Fibroblast of mammary gland (primary cell): Measurements from ENCODE around the gene MYH14.

Source experiments
- DNase-seq: peaks from one replicate; pipeline ENCODE4 v3.0.0-alpha.2; 2010; ENCODE audit warnings: low read depth
- H3K4me3 ChIP-seq: 2 replicates; pipeline ENCODE4 v1.5.1; 2011; ENCODE audit warnings: low read depth, mild to moderate bottlenecking, low read length, moderate library complexity; ENCODE audit not compliant: control insufficient read depth
- CTCF ChIP-seq: conservative IDR thresholded peaks from 2 replicates; pipeline ENCODE4 v1.5.1; 2011; ENCODE audit warnings: low read depth, low read length, inconsistent platforms; ENCODE audit not compliant: control insufficient read depth, insufficient read depth

Gene MYH14

GRCh38 chr19:50261446-50261970 lies 58.1 kb downstream of the MYH14 start:
- no peak for TF ChIP-seq CTCF
- no peak for DNase-seq
- no peak overlapping the region for H3K4me3 ChIP-seq

- no peak for TF ChIP-seq CTCF
These were observed 59.8 kb downstream of the MYH14 start for GRCh38 chr19:50263176-50263575.

GRCh38 chr19:50264483-50265186 lies 61.2 kb downstream of the MYH14 start:
- TF ChIP-seq CTCF: no peak
- no peak overlapping the region for H3K4me3 ChIP-seq
- DNase-seq: peak; percentile 12

More at GRCh38 chr19:50263176-50263575, 59.8 kb downstream of the MYH14 start:
- DNase-seq: no peak
- H3K4me3 ChIP-seq: no peak overlapping the region

GRCh38 chr19:50266041-50266440 lies 62.6 kb downstream of the MYH14 start:
- no peak for DNase-seq
- TF ChIP-seq CTCF: no peak
- no peak overlapping the region for H3K4me3 ChIP-seq

GRCh38 chr19:50266896-50267295 lies 63.5 kb downstream of the MYH14 start:
- no peak overlapping the region for H3K4me3 ChIP-seq
- DNase-seq: no peak
- no peak for TF ChIP-seq CTCF

GRCh38 chr19:50268041-50268440 lies 64.6 kb downstream of the MYH14 start:
- no peak overlapping the region for H3K4me3 ChIP-seq
- DNase-seq: peak; percentile 2
- no peak for TF ChIP-seq CTCF
